NCI-H1694 (cell line): ENCODE data around the gene ETHE1.
"Not testable (repeated sequence)": the region's sequence is repeated elsewhere in the genome, so short reads cannot be mapped to it uniquely, and the experiment has no call there.

Experiments used
- DNase-seq: peaks from one replicate; lab custom pipeline; 2025; lab: John Stamatoyannopoulos, UW

ETHE1 gene

GRCh38 chr19:43551399-43552197 is 24.6 kb upstream of the ETHE1 start:
- no peak for DNase-seq

GRCh38 chr19:43548706-43549105 is 21.7 kb upstream of the ETHE1 start:
- no peak for DNase-seq

GRCh38 chr19:43547926-43548325 is 20.9 kb upstream of the ETHE1 start:
- DNase-seq, result not testable (repeated sequence)

- no peak for DNase-seq
Observed at GRCh38 chr19:43546581-43546980, 19.6 kb upstream of the ETHE1 start.

- DNase-seq, result no peak
Observed at GRCh38 chr19:43545981-43546380, 19.0 kb upstream of the ETHE1 start.

- DNase-seq, result no peak
Observed at GRCh38 chr19:43545276-43545675, 18.3 kb upstream of the ETHE1 start.

- no peak for DNase-seq
Observed at GRCh38 chr19:43544077-43544476, 17.1 kb upstream of the ETHE1 start.

- no peak for DNase-seq
Observed at GRCh38 chr19:43541920-43542650, 15.1 kb upstream of the ETHE1 start.

GRCh38 chr19:43540381-43540780 is 13.4 kb upstream of the ETHE1 start:
- no peak for DNase-seq

- DNase-seq, result no peak
Observed at GRCh38 chr19:43538922-43539321, 11.9 kb upstream of the ETHE1 start.

GRCh38 chr19:43534816-43535761 is 8.1 kb upstream of the ETHE1 start:
- peak; percentile 14 for DNase-seq

GRCh38 chr19:43534305-43534815 is 7.4 kb upstream of the ETHE1 start:
- no peak for DNase-seq

GRCh38 chr19:43533546-43534304 is 6.7 kb upstream of the ETHE1 start:
- peak; percentile 93 for DNase-seq

- peak; percentile 84 for DNase-seq
Observed at GRCh38 chr19:43532962-43533545, 6.1 kb upstream of the ETHE1 start, which contains the start of gene ZNF575. Gene ZNF575 (plus strand): TSS chr19:43533188. CDS start chr19:43534423, 1,235 bp downstream.

- peak; percentile 79 for DNase-seq
Observed at GRCh38 chr19:43532571-43532961, 5.6 kb upstream of the ETHE1 start.

GRCh38 chr19:43527860-43528622 is 1.0 kb upstream of the ETHE1 start:
- DNase-seq, result no peak

GRCh38 chr19:43525836-43526771 is 897 bp downstream of the ETHE1 start:
- no peak for DNase-seq

GRCh38 chr19:43524922-43525835 is 1.8 kb downstream of the ETHE1 start:
- DNase-seq, result no peak
